Endodermal cell (in vitro differentiated cells): ENCODE results near the gene DNAJC12. TPM values are rescaled to one million over a fixed set of nuclear protein-coding genes. Genes with fewer than 3 reads are reported as not detected.

Experiments used
- DNase-seq: peaks from one replicate; pipeline ENCODE4 v3.0.0-alpha.2; 2017
- H3K27ac ChIP-seq: 2 replicates; pipeline ENCODE4 v1.5.1; 2013; ENCODE audit warnings: mild to moderate bottlenecking, low read depth, low read length, moderate library complexity
- H3K27me3 ChIP-seq: 2 replicates; pipeline ENCODE4 v1.6.1; 2013; ENCODE audit warnings: mild to moderate bottlenecking, low read length, moderate library complexity; ENCODE audit not compliant: insufficient read depth, control insufficient read depth, poor library complexity, severe bottlenecking
- H3K36me3 ChIP-seq: 2 replicates; pipeline ENCODE4 v1.7.0; 2013; ENCODE audit warnings: mild to moderate bottlenecking, low read length, moderate library complexity; ENCODE audit not compliant: control insufficient read depth, insufficient read depth
- H3K4me1 ChIP-seq: one replicate; pipeline ENCODE4 v1.7.0; 2013; ENCODE audit warnings: low read length; ENCODE audit not compliant: control insufficient read depth, insufficient read depth
- H3K4me3 ChIP-seq: 2 replicates; pipeline ENCODE4 v1.5.1; 2013; ENCODE audit warnings: mild to moderate bottlenecking, low read length, moderate library complexity
- H3K9ac ChIP-seq: 2 replicates; pipeline ENCODE4 v1.6.1; 2013; ENCODE audit warnings: mild to moderate bottlenecking, low read length, moderate library complexity; ENCODE audit not compliant: poor library complexity, severe bottlenecking; ENCODE audit errors: extremely low read depth
- H3K9me3 ChIP-seq: 2 replicates; pipeline ENCODE4 v1.6.1; 2013; ENCODE audit warnings: mild to moderate bottlenecking, low read length, moderate library complexity; ENCODE audit not compliant: control insufficient read depth
- H3K27ac Mint-ChIP-seq: 2 replicates; pipeline ENCODE4 v1.8.0; 2020; ENCODE audit warnings: mixed read lengths
- H3K27me3 Mint-ChIP-seq: 2 replicates; pipeline ENCODE4 v1.8.0; 2021; ENCODE audit warnings: mild to moderate bottlenecking, mixed read lengths; ENCODE audit not compliant: insufficient read depth
- H3K36me3 Mint-ChIP-seq: 2 replicates; pipeline ENCODE4 v1.8.0; 2020; ENCODE audit warnings: low read depth, mixed read lengths
- H3K4me1 Mint-ChIP-seq: 2 replicates; pipeline ENCODE4 v1.8.0; 2020; ENCODE audit warnings: mixed read lengths
- H3K4me3 Mint-ChIP-seq: 2 replicates; pipeline ENCODE4 v1.8.0; 2020; ENCODE audit warnings: mild to moderate bottlenecking, moderate library complexity, mixed read lengths
- H3K9me3 Mint-ChIP-seq: 2 replicates; pipeline ENCODE4 v1.8.0; 2020; ENCODE audit warnings: mild to moderate bottlenecking, mixed read lengths
- WGBS, 2 experiments: methylation state at CpG; one replicate each; pipeline versions ENCODE4 v1.1.5 to v1.1.7; 2013; ENCODE audit warnings: missing lambda C conversion rate in 2 of 2, mixed read lengths in 1 of 2; ENCODE audit not compliant: insufficient coverage in 1 of 2, insufficient read length in 1 of 2; 5-methylcytosine and 5-hydroxymethylcytosine counted together
- total RNA-seq, 2 donors: library from RNA; stranded (reverse); fragmentation: NEBNext Ultra II Directional in 1 of 2; extraction: Animal tissue kit (Norgen Biotek cat#: 25700) in 1 of 2; gene quantifications; 2 replicates in 1 of 2; 3 replicates in 1 of 2; pipeline ENCODE4 v1.2.1, GENCODE V29; 2021
- TF ChIP-seq, protein P1 (sequence below): fragments of 200-600 bp; sonication (generic); conservative IDR thresholded peaks from 2 replicates; pipeline ENCODE4 v1.5.0; 2021; ENCODE audit warnings: antibody characterized with exemption, mild to moderate bottlenecking

The DNAJC12 gene
- total RNA-seq, 2 donors from 2014 or later: 0.59 TPM; not detected in 1

- no peaks in the 10 kb centered on the region for H3K9me3 Mint-ChIP-seq
Observed at GRCh38 chr10:67827811-67828210, 10.2 kb downstream of the DNAJC12 start.

DNA sequence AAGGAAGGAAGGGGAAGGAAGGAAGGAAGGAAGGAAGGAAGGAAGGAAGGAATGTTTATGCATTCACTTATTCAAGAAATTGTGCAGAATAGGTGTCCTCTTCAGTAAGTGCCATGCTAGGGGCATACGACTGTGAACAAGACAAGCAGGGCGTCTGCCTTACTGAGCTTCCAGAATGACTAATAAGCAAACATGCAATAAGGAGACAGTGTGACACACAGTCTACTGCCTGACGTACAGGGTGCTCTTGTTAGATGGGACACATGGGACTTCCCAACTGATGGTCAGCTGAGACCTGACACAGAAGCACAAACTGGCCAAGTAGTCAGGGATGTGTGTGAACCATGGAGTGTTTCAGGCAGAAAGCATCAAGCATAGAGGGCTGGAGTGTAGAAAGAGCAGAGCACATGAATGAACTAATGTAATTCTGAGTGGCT is 18.2 kb downstream of the DNAJC12 start:
- no peak overlapping the region for H3K27ac Mint-ChIP-seq
- TF ChIP-seq, protein P1, sequence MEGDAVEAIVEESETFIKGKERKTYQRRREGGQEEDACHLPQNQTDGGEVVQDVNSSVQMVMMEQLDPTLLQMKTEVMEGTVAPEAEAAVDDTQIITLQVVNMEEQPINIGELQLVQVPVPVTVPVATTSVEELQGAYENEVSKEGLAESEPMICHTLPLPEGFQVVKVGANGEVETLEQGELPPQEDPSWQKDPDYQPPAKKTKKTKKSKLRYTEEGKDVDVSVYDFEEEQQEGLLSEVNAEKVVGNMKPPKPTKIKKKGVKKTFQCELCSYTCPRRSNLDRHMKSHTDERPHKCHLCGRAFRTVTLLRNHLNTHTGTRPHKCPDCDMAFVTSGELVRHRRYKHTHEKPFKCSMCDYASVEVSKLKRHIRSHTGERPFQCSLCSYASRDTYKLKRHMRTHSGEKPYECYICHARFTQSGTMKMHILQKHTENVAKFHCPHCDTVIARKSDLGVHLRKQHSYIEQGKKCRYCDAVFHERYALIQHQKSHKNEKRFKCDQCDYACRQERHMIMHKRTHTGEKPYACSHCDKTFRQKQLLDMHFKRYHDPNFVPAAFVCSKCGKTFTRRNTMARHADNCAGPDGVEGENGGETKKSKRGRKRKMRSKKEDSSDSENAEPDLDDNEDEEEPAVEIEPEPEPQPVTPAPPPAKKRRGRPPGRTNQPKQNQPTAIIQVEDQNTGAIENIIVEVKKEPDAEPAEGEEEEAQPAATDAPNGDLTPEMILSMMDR: no peak
- WGBS, 2 experiments: 89 to 100% methylated on average over 3 of the region's 3 CpGs

More at GRCh38 chr10:67827811-67828210, 10.2 kb downstream of the DNAJC12 start:
- Mint-ChIP-seq H3K36me3 (no peaks in the 10 kb centered on the region), H3K27me3 (no peaks in the 10 kb centered on the region), H3K27ac (no peak overlapping the region), H3K4me3 (no peak overlapping the region), H3K4me1 (no peaks in the 10 kb centered on the region)
- TF ChIP-seq, protein P1: no peak
- Histone ChIP-seq H3K27ac (no peak overlapping the region), H3K9ac (no peak overlapping the region), H3K4me1 (no peaks in the 10 kb centered on the region), H3K9me3 (no peaks in the 10 kb centered on the region), H3K4me3 (no peak overlapping the region), H3K36me3 (no peaks in the 10 kb centered on the region), H3K27me3 (no peaks in the 10 kb centered on the region)
- no peak for DNase-seq
- WGBS, 2 experiments: 88% methylated on average over 3 of the region's 3 CpGs; no CpG with 5 or more reads in 1 of the 2 experiments

DNA sequence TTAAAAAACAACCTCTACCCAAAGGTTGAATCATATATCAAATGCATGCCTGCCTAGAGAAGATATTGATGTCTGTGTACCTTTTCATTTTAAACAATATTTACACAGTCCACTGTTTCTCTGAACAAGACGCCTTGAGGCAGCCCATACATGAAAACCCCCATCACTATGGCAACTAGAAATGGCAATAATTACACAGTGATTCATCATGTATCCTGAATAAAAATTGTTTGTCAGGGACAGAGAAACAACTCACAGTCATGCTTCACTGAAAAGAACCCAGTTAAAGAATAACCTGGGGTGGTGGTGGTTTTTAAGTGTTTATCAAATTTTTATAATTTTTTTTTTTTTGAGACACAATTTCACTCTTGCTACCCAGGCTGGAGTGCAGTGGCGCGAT is 19.7 kb downstream of the DNAJC12 start:
- Mint-ChIP-seq H3K27ac (no peak overlapping the region), H3K9me3 (no peaks in the 10 kb centered on the region), H3K4me3 (no peak overlapping the region), H3K4me1 (no peaks in the 10 kb centered on the region), H3K36me3 (no peaks in the 10 kb centered on the region), H3K27me3 (no peaks in the 10 kb centered on the region)
- no peak for DNase-seq
- Histone ChIP-seq H3K9ac (no peak overlapping the region), H3K27me3 (no peaks in the 10 kb centered on the region), H3K4me1 (no peaks in the 10 kb centered on the region), H3K27ac (no peak overlapping the region), H3K9me3 (no peaks in the 10 kb centered on the region), H3K4me3 (no peak overlapping the region), H3K36me3 (no peaks in the 10 kb centered on the region)
- WGBS, 2 experiments: 83 to 90% methylated on average over 2 to 3 of the region's 3 CpGs
- TF ChIP-seq, protein P1: no peak

More for the DNA sequence above, 18.2 kb downstream of the DNAJC12 start:
- DNase-seq: no peak
- Mint-ChIP-seq H3K36me3 (no peaks in the 10 kb centered on the region), H3K27me3 (no peaks in the 10 kb centered on the region), H3K4me3 (no peak overlapping the region), H3K4me1 (no peaks in the 10 kb centered on the region), H3K9me3 (no peaks in the 10 kb centered on the region)
- no peaks in the 10 kb centered on the region for H3K9me3 ChIP-seq
- H3K4me1 ChIP-seq: no peaks in the 10 kb centered on the region
- H3K27ac ChIP-seq: no peak overlapping the region
- H3K27me3 ChIP-seq: no peaks in the 10 kb centered on the region
- no peaks in the 10 kb centered on the region for H3K36me3 ChIP-seq
- no peak overlapping the region for H3K4me3 ChIP-seq
- H3K9ac ChIP-seq: no peak overlapping the region
